ENCODE measurements around the gene DNAH9.

DNAH9 gene

GRCh38 chr17:11598274-11599221 lies at the start of gene DNAH9:
TSS of gene DNAH9 (plus strand) at chr17:11598470. CDS start at chr17:11598499, 29 bp downstream.
- DNase-seq (ENCODE audit: low read depth), result peak; percentile 2

GRCh38 chr17:11550431-11550830 lies 47.8 kb upstream of the DNAH9 start:
- DNase-seq (ENCODE audit: low read depth), result no peak

GRCh38 chr17:11551442-11551841 lies 46.8 kb upstream of the DNAH9 start:
- DNase-seq (ENCODE audit: low read depth), result no peak

GRCh38 chr17:11553135-11553534 lies 45.1 kb upstream of the DNAH9 start:
- DNase-seq (ENCODE audit: low read depth), result no peak

DNA sequence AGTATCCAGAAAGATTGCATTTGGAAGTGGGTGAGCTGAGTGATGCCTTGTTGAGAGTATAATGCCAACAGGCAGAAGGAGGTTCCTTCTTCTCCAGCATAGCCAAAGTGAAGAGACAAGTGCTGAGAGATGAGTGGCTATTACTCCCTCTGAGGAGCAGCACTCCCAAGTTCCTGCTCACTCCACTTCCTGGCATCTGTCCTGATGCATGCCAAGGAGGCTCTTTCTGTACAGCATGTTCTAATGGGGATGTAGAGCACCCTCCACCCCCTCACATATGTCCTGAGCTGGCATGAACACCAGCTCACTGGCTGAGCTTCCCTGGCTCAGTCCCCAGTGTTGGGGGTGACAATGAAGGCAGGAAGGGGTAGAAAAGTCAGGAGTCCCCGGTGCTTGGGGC lies 44.2 kb upstream of the DNAH9 start:
- no peak for DNase-seq (ENCODE audit: low read depth)

GRCh38 chr17:11554542-11554941 lies 43.7 kb upstream of the DNAH9 start:
- DNase-seq (ENCODE audit: low read depth), result no peak

DNA sequence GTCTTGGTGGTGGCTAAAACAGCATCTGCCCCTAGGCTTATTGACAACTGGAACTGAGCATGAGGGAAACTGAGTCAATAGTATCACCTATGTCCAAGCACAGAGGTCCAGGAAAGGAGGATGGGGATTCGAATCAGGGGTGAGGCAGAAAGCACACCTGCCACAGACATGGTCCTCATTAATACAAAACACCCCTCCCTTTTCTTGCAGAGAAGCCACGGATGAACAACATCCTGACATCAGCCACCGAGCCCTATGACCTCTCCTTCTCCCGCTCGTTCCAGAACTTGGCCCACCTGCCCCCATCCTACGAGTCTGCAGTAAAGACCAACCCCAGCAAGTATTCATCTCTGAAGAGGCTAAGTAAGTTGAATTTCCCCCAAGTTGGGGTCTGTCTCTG lies 42.7 kb upstream of the DNAH9 start:
- no peak for DNase-seq (ENCODE audit: low read depth)

- DNase-seq (ENCODE audit: low read depth), result no peak
Observed at GRCh38 chr17:11557727-11558452, 40.4 kb upstream of the DNAH9 start.

GRCh38 chr17:11558681-11559234 lies 39.5 kb upstream of the DNAH9 start:
- no peak for DNase-seq (ENCODE audit: low read depth)

- no peak for DNase-seq (ENCODE audit: low read depth)
Observed at GRCh38 chr17:11559601-11560000, 38.7 kb upstream of the DNAH9 start.

DNA sequence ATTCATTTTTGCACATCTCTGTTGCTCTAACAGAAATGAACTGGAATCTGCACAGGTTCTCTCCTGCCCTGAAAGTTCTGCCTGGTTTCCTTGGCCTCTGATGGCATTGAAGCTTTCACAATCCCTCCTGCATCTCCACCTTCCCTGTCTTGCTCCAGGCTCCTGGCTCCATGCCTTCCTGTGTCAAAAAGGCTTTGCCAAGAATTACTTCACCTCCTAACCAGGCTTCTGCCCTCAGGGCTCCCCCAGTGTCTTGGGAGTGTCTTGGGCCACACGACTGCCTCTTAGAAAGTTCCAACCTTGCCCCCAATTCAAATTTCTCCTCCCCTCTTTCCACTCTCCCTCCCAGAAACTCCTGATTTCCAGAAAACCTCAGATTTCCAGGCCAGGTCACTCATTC lies 37.0 kb upstream of the DNAH9 start:
- no peak for DNase-seq (ENCODE audit: low read depth)

GRCh38 chr17:11561702-11562101 lies 36.6 kb upstream of the DNAH9 start:
- no peak for DNase-seq (ENCODE audit: low read depth)

DNA sequence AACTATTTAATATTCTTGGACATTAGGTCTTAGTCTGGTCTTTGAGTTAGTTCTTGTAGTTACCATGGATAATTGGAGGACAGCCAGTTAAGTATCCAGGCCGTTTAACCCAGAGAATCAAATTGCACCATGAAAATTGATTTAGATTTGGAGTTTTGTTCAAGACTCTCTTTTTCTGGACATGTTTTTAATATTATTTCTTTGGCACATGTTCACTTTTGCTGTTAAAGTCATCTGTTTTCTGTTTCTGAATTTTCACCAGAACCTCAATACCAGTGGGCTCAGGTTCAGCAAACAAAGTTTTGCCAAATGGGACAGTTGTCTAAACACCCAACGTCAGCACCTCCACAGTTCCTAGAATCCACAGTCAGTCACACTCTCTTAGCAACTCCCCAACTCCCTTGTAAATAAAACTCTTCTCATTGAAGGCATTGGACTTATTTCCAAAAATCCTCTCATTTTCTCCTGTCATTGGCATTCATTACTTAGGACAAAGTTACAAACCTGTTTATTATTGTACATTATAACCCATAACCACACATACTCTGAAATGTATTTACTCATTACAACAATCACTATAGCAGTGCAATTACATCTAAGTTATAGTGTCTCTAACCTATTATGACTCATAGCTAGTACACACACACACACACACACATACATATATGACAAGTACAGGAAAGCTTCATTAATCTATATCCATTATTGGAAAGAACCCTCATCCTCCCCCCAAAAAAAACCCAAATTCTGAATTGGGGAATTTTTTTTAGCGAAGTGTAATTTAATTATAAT lies 33.5 kb upstream of the DNAH9 start:
- DNase-seq (ENCODE audit: low read depth), result no peak

- DNase-seq (ENCODE audit: low read depth), result no peak
Observed at GRCh38 chr17:11565591-11565990, 32.7 kb upstream of the DNAH9 start.

DNA sequence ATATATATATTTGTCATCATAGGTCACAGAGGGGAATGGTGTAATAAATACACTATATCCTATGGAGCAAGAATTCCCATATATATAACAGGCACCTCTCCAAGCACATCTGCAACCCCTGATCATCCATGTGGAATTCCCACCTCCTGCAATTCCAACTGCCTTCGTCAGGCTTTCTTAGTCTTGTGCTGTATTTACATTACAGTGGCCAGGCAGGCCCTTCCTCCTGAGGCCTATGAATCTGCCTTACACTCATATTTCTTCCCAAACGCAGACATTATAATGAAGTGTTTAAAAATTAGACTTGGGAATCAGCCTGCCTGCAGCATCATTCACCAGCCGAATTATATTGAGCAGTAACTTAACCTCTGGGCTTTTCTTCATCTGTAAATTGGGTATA lies 19.3 kb upstream of the DNAH9 start:
- no peak for DNase-seq (ENCODE audit: low read depth)

GRCh38 chr17:11580677-11581076 lies 17.6 kb upstream of the DNAH9 start:
- no peak for DNase-seq (ENCODE audit: low read depth)

- DNase-seq (ENCODE audit: low read depth), result no peak
Observed at GRCh38 chr17:11582217-11582616, 16.1 kb upstream of the DNAH9 start.

GRCh38 chr17:11583306-11583992 lies 14.8 kb upstream of the DNAH9 start:
- no peak for DNase-seq (ENCODE audit: low read depth)

DNA sequence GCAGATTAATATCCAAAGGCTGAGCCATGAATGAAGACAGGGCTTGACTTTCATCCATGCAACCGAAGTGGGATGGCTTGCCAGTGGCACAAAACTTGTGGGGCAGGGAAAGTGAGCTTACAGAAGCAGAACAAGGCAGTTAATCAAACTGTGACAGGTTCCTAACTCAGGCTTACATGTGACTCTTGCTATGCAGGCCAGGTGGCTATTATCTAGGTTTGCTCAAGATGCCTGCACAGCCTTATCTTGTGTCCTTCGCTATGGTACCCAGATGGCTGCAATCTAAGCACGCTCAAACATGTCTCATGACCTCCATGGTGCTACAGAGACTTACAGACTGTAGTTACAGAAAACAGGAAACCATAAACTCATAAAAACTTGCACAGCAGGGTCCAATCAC lies 8.6 kb upstream of the DNAH9 start:
- no peak for DNase-seq (ENCODE audit: low read depth)

- no peak for DNase-seq (ENCODE audit: low read depth)
Observed at GRCh38 chr17:11601661-11602060, 3.4 kb downstream of the DNAH9 start.

DNA sequence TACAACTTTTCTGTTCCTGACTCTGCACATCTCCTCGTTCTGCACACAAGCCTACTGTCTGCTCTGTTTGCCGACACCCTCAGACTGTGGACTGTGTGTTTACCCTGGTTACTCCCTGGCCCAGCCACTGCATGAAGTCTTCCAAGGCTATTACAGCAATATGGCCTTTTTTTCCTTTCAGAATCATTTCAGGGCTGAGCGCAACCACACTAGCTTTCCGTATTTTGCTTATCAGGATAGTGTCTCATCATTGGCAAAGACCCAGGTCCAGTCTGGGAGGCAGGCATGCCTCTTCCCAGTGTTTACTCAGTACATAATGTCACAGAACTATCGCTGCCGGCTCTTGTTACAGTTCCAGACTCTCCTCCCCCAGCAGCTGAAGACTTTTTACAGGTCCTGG lies 10.1 kb downstream of the DNAH9 start:
- no peak for DNase-seq (ENCODE audit: low read depth)
